Right cardiac atrium (tissue), 5 donors: ENCODE data around the gene PGAP2. TPM values are rescaled to one million over a fixed set of nuclear protein-coding genes. Genes with fewer than 3 reads are reported as not detected.

Experiments
- ATAC-seq, 2 donors: fragments of 200-7000 bp; cut with Tn5 transposase; one replicate each; pipeline versions ENCODE4 v1.8.0 to v1.9.1; 2020; ENCODE audit warnings: moderate library complexity in 2 of 2, mild to moderate bottlenecking in 1 of 2
- DNase-seq, 3 donors: peaks; one replicate each; pipeline ENCODE4 v3.0.0-alpha.2; 2020
- H3K27ac ChIP-seq: one replicate; pipeline ENCODE4 v1.5.1; 2013; ENCODE audit warnings: mild to moderate bottlenecking, low read length, control low read depth, moderate library complexity
- H3K27me3 ChIP-seq: one replicate; pipeline ENCODE4 v1.6.1; 2013; ENCODE audit not compliant: control insufficient read depth, insufficient read depth
- H3K4me1 ChIP-seq: one replicate; pipeline ENCODE4 v1.6.1; 2013; ENCODE audit warnings: low read length; ENCODE audit not compliant: control insufficient read depth, insufficient read depth
- H3K4me3 ChIP-seq: one replicate; pipeline ENCODE4 v1.5.1; 2013; ENCODE audit warnings: low read length, control low read depth
- H3K9me3 ChIP-seq: one replicate; pipeline ENCODE4 v1.6.1; 2013; ENCODE audit warnings: low read length; ENCODE audit not compliant: control insufficient read depth
- WGBS: extraction: QIAGEN DNeasy Blood & Tissue Kit; methylation state at CpG from one replicate; pipeline ENCODE4 v1.1.7; 2013; 5-methylcytosine and 5-hydroxymethylcytosine counted together
- intact Hi-C, 4 donors: fragments of 100-400 bp; cut with DNase I; formaldehyde crosslinking; loops; one replicate each; pipeline versions ENCODE4 v1.11.0 to v1.14.0; 2022 to 2023
- polyA plus RNA-seq: library from polyadenylated mRNA; stranded (reverse); fragments of 200-250 nt; gene quantifications from one replicate; pipeline ENCODE4 v1.2.3, GENCODE V29; 2013
- total RNA-seq, 4 donors: library from RNA; stranded (reverse); fragmentation: NEBNext Ultra II Directional; extraction: Animal tissue kit (Norgen Biotek cat#: 25700); gene quantifications; one replicate each; pipeline ENCODE4 v1.2.1, GENCODE V29; 2021
- donor health status: healthy with polysubstance abuse.
- donor health status: DM: no; HTN: yes; CAD: no.
- donor health status: DM: no; HTN: no; CAD: no.
- donor health status: DM: no; HTN: yes; CAD: no; lungs with severe emphysema.
- donor health status: DM: yes; HTN: yes; CAD: no.

The PGAP2 gene
- total and polyA plus RNA-seq, 5 donors: 12.4 to 19.5 (median 13.9) TPM

DNA sequence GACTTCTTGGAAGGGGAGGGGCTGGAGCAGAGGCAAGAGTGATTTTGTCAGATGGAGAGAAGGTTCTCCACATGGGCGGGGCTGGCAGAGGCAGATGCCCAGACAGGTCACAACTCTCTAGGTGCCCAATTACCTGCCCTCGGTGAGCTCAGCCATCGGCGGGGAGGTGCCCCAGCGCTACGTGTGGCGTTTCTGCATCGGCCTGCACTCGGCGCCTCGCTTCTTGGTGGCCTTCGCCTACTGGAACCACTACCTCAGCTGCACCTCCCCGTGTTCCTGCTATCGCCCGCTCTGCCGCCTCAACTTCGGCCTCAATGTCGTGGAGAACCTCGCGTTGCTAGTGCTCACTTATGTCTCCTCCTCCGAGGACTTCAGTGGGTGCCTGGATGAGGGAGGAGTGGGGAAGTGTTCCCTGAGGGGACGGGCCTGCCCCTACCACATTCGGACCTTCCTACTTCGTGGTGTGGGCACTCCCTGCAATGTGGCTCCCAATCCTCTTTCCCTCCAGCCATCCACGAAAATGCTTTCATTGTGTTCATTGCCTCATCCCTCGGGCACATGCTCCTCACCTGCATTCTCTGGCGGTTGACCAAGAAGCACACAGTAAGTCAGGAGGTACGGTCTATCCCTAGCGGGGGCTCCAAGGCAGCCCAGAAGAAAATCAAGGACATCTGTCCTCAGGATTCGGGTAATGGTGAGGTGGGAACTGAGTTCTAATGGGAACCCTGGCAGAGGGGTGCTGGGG lies 15.6 kb downstream of the PGAP2 start:
- Histone ChIP-seq H3K4me1 (no peaks in the 10 kb centered on the region), H3K27me3 (no peaks in the 10 kb centered on the region), H3K4me3 (no peak overlapping the region), H3K27ac (no peak overlapping the region), H3K9me3 (no peaks in the 10 kb centered on the region)
- intact Hi-C loops: no loop called here
- WGBS: 95% methylated on average over 30 of the region's 30 CpGs
- DNase-seq (no peak), ATAC-seq (no peak)

DNA sequence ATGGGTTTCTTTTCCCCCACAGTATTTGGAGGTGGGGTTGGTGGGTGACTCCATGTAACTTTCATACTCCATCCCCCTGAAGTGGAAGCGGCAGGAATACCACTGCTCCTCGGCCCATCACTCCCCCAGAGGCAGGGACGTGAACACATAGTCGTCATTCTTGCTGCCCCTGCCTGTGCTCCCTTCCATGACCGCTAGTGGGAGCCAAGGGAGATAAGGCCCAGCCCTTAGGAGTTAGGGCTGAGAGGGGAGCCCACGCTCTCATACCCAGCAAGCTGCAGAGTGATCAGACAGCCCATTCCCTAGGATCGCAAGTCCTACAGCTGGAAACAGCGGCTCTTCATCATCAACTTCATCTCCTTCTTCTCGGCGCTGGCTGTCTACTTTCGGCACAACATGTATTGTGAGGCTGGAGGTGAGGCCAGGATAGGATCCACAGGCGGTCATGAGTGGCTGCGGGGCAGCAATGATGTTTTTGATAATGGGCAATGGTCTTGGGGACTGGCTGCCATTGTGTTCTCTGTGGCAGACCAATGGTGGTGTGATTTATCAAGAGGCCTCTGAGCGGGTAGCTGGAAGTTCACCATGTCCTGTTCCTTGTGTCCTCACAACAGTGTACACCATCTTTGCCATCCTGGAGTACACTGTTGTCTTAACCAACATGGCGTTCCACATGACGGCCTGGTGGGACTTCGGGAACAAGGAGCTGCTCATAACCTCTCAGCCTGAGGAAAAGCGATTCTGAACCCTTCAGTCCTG lies 16.5 kb downstream of the PGAP2 start:
- DNase-seq (peak; percentile 59 to 86 (median 82)), ATAC-seq (peak; percentile 42 to 66)
- Histone ChIP-seq H3K27ac (no peak overlapping the region), H3K4me3 (no peak overlapping the region), H3K9me3 (no peaks in the 10 kb centered on the region), H3K4me1 (no peaks in the 10 kb centered on the region), H3K27me3 (no peaks in the 10 kb centered on the region)
- 72% methylated on average over 18 of the region's 18 CpGs for WGBS
- intact Hi-C loops: no loop called here

DNA sequence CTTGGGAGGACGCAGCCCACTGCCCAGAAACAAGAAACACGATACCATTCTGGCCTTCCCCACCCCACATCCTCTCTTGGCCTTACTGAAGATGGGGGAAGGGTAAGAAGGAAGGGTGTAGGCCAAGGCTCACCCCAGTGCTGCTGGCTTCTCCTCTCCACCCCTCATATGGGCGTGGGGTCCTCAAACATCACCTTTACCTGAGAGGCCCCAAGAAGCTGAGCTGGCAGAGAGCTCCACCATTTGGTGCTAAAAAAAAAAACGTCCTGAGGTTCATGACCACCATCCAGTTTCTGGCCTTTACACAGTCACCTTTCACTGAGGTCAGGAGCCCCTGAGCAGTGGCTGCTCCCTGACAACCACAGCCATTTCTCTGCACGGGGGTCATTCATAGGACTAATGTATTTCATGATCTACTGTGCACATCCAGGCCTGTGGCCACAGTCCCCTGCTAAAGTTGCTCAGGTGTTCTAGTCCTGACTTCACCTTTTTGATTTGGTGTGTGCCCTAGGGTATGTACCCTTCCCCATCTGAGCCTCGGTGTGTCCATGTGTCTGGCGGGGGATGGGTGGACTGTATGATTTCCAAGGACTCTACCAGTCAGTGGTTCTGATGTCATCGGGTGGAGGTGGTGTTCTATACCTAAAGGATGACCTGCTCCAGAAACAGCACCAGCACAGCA lies 17.3 kb downstream of the PGAP2 start:
- Histone ChIP-seq H3K27ac (no peak overlapping the region), H3K27me3 (no peaks in the 10 kb centered on the region), H3K4me3 (no peak overlapping the region), H3K9me3 (no peaks in the 10 kb centered on the region), H3K4me1 (peaks cover under 1% of the 10 kb centered on the region)
- ATAC-seq (peak; percentile 4 to 12), DNase-seq (no peak)
- 87% methylated on average over 8 of the region's 8 CpGs for WGBS
- intact Hi-C loops: no loop called here

DNA sequence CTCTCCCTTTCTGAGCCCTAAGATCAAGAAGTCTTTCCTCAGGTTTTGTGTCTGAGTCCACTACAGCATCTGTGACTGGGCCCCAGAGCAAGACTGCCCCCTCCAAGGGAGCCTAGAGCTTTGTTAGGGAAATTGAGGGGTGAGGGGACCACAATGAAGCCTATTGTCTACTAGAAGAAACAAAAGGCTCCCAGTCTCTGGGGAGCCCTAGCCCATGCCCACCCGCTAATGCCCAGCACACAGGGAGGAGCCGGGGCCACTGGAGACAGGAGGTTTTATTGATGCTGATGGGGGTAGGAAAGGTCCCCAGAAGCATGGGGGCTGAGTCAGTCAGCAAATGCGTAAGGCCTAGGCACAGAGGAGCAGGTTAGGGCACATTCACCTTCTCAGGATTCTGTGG lies 18.4 kb downstream of the PGAP2 start:
- Histone ChIP-seq H3K27me3 (no peaks in the 10 kb centered on the region), H3K4me3 (no peak overlapping the region), H3K27ac (no peak overlapping the region), H3K9me3 (no peaks in the 10 kb centered on the region), H3K4me1 (peaks cover 3% of the 10 kb centered on the region)
- 92% methylated on average over 3 of the region's 3 CpGs for WGBS
- intact Hi-C loops: no loop called here
- ATAC-seq (no peak), DNase-seq (no peak)

DNA sequence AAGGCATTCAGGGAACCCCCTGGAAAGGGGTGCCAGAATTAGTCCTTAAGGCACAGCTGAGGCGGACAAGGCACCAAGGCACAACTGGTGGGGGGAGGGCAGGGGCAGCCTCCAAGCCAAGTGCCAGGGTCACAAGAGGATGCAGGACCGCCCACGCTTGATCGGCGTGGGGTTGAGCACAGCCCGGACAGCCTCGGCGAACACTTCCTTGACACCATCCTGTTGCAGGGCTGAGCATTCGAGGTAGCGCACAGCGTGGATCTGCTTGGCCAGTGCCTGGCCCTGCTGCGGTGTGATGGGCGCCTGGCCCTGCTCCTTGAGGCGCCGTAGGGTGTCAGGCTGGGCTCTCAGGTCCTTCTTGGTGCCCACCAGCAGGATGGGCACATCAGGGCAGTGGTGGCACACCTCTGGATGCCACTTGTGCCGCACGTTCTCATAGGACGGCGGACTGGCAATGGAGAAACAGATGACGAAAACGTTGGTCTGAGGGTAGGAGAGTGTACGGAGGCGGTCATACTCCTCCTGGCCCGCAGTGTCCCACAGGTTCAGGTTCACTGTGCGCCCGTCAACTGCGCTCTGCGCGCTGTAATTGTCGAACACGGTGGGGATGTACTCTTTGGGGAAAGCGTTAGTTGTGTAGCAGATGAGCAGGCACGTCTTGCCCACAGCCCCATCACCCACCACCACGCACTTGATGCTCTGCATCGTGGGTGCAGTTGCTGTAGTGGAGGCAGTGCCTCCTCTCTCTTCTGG lies 19.2 kb downstream of the PGAP2 start:
- Histone ChIP-seq H3K27me3 (no peaks in the 10 kb centered on the region), H3K4me1 (peaks cover 7% of the 10 kb centered on the region), H3K27ac (no peak overlapping the region), H3K9me3 (no peaks in the 10 kb centered on the region), H3K4me3 (no peak overlapping the region)
- intact Hi-C loops: no loop called here
- DNase-seq (no peak), ATAC-seq (no peak)
- 90% methylated on average over 35 of the region's 35 CpGs for WGBS

DNA sequence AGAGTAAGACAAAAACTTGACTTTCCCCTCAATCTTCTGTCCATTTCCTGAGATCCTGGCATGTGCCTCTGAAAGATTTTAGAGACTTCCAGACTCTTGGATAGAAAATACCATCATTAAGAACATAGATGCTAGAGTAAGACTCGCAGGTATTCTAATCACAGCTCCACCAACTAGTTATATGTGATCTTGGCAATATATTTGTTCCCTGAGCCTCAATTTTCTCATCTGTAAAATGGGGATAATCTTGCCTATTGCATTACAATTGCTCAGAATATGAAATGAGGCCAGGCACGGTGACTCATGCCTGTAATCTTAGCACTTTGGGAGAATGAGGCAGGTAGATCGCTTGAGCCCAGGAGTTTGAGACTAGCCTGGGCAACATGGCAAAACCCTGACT lies 21.7 kb downstream of the PGAP2 start:
- DNase-seq (no peak), ATAC-seq (no peak)
- H3K4me3 ChIP-seq: no peak overlapping the region
- intact Hi-C loops: no loop called here
- peaks cover 18% of the 10 kb centered on the region for H3K4me1 ChIP-seq
- WGBS: 96% methylated on average over 3 of the region's 3 CpGs
- no peak overlapping the region for H3K27ac ChIP-seq
- H3K9me3 ChIP-seq: no peaks in the 10 kb centered on the region
- no peaks in the 10 kb centered on the region for H3K27me3 ChIP-seq

DNA sequence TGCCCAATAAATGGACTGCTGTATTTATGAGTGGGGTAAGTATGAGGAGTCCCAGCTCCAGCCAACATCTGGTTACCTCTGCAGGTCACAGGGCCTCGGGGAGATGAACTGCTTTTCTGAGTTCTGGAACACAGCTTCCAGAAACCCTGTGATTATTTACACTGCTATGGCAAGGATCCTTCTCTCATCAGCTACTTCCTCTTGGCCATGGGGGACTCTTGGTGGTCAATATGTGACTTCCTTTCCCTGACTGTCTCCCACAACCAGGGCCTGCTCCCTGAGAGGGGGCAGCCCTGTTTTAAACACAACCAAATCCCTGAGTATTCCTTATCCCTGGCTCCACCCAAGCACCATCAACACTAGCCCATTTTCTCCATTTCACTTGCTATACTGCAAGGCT lies 22.4 kb downstream of the PGAP2 start:
- Histone ChIP-seq H3K4me3 (no peak overlapping the region), H3K27me3 (no peaks in the 10 kb centered on the region), H3K4me1 (peaks cover 21% of the 10 kb centered on the region), H3K27ac (no peak overlapping the region), H3K9me3 (no peaks in the 10 kb centered on the region)
- DNase-seq: no peak
- no peak for ATAC-seq
- 61% methylated on average over 1 of the region's 1 CpG for WGBS
- intact Hi-C loops: no loop called here

DNA sequence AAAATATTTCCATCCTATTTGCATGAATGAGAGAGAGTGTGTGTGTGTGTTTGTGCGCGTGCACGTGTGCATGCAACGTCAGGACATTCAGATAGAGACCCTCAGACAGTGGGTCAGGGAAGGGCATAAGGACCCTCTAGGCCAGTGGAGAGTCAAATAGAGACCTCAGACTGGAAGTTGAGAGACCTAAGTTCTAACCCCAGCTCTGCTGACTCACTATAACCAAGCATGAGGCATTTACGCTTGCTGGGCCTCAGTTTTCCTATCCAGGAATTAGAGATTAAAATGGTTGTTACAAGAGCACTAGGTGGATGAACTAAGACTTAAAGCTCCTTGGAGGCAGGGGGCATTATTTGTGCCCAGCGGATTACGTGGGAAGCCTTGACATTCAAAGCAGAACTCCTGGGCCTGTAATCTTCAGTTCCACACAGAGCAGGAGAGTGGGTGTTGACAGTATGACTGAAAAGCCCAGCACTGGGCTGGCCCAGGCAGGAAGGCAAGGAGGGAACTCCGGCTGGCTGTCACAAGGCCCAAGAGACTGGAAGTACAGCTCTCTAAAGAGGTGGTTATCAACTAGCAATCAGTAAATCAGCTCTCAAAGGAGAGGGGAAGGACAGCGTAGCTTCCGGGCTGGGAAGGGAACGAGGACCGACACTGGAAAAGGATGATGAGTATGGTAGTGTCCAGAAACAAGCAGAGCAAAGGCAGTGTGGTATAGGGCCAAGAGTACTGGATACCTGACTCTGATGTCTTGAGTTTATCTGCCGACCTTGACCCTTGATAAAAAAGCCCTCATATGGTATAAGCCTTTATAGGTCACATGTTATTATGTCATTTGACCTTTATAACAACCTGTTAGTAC lies 23.2 kb downstream of the PGAP2 start:
- no peaks in the 10 kb centered on the region for H3K9me3 ChIP-seq
- ATAC-seq (peak; percentile 66 to 77), DNase-seq (peak in 1 of 3 donors; percentile 65)
- no peak overlapping the region for H3K4me3 ChIP-seq
- H3K27me3 ChIP-seq: no peaks in the 10 kb centered on the region
- WGBS: 55% methylated on average over 12 of the region's 13 CpGs
- intact Hi-C loops: no loop called here
- H3K4me1 ChIP-seq: peaks cover 21% of the 10 kb centered on the region
- peak overlapping the region; percentile 34 for H3K27ac ChIP-seq

DNA sequence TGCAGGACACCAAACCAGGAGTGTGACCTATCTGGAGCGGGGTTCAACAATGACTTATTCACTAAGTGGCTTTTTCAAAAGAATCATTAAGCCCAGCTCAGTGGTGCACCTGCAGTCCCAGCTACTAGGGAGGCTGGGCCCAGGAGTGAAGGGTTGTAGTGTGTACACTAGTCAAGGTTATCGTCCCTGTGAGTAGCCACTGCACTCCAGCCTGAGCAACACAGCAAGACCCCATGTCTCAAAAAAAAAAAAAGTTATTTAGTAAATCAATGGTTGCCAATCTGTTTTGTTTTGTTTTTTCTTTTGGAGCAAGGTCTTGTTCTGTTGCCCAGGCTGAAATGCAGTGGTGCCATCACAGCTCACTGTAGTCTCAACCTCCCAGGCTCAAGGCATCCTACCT lies 24.5 kb downstream of the PGAP2 start:
- Histone ChIP-seq H3K27me3 (no peaks in the 10 kb centered on the region), H3K27ac (no peak overlapping the region), H3K4me3 (no peak overlapping the region), H3K9me3 (no peaks in the 10 kb centered on the region), H3K4me1 (peaks cover 31% of the 10 kb centered on the region)
- ATAC-seq (no peak), DNase-seq (no peak)
- intact Hi-C loops: no loop called here
- 94% methylated on average over 2 of the region's 2 CpGs for WGBS

DNA sequence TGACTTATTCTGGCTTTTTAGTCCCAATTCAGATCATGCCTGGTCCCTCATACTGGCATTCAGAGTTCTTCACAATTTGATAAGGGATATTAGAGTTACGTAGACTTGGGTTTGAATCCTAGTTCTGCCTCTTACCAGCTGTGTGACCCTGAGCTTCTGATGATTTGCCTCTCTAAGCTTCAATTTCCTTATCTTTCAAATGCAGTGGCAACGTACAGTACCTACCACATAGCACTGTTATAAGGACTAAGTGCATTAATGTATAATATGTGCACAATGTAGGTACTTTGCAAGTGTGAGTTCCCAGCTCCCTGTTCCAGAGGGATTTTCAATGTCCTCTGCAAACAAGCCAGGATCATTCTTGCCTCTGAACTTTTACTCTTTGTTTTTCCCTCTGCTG lies 25.1 kb downstream of the PGAP2 start:
- Histone ChIP-seq H3K4me1 (peaks cover 34% of the 10 kb centered on the region), H3K27me3 (no peaks in the 10 kb centered on the region), H3K9me3 (no peaks in the 10 kb centered on the region), H3K4me3 (no peak overlapping the region), H3K27ac (no peak overlapping the region)
- no peak for ATAC-seq
- intact Hi-C loops: no loop called here
- 84% methylated on average over 2 of the region's 2 CpGs for WGBS
- DNase-seq: no peak
